ENCODE data around the gene LCLAT1.

The LCLAT1 gene

GRCh38 chr2:30428827-30429461, 18.1 kb upstream of the LCLAT1 start:
- Histone ChIP-seq H3K79me2 (ENCODE audit: control insufficient read depth, low read length) (no peaks in the 10 kb centered on the region), H3K9me2 (replicated peaks; ENCODE audit: control insufficient read depth, low read length) (no peaks in the 10 kb centered on the region), H3K36me3 (ENCODE audit: control insufficient read depth, low read length) (no peaks in the 10 kb centered on the region), H3K4me1 (ENCODE audit: control insufficient read depth, low read length) (no peaks in the 10 kb centered on the region), H3K4me3 (ENCODE audit: low read length) (no peak overlapping the region), H4K20me1 (ENCODE audit: control insufficient read depth, insufficient read depth, low read depth, low read length) (no peaks in the 10 kb centered on the region), H3K4me2 (ENCODE audit: low read length) (no peak overlapping the region), H3K9me3 (ENCODE audit: control insufficient read depth, insufficient read depth, low read length) (no peaks in the 10 kb centered on the region), H3K27ac (ENCODE audit: low read depth, low read length) (no peak overlapping the region), H3F3A (ENCODE audit: control insufficient read depth, insufficient read depth) (no peaks in the 10 kb centered on the region), H3K27me3 (ENCODE audit: control insufficient read depth, low read length) (no peaks in the 10 kb centered on the region)
- no peak for TF ChIP-seq CTCF (IDR thresholded peaks at IDR 0.05; ENCODE audit: low read depth, low read length, poor library complexity, severe bottlenecking)
- no peak for TF ChIP-seq EZH2phosphoT487 (IDR thresholded peaks at IDR 0.05; ENCODE audit: borderline replicate concordance, low read length)

GRCh38 chr2:30433541-30434299, 13.3 kb upstream of the LCLAT1 start:
- Histone ChIP-seq H3K79me2 (ENCODE audit: control insufficient read depth, low read length) (no peaks in the 10 kb centered on the region), H3K36me3 (ENCODE audit: control insufficient read depth, low read length) (no peaks in the 10 kb centered on the region), H3K4me2 (ENCODE audit: low read length) (no peak overlapping the region), H3K9me3 (ENCODE audit: control insufficient read depth, insufficient read depth, low read length) (no peaks in the 10 kb centered on the region), H3K27ac (ENCODE audit: low read depth, low read length) (no peak overlapping the region), H3K4me3 (ENCODE audit: low read length) (no peak overlapping the region), H3K9me2 (replicated peaks; ENCODE audit: control insufficient read depth, low read length) (no peaks in the 10 kb centered on the region), H3K4me1 (ENCODE audit: control insufficient read depth, low read length) (peaks cover 23% of the 10 kb centered on the region), H3F3A (ENCODE audit: control insufficient read depth, insufficient read depth) (peaks cover 8% of the 10 kb centered on the region), H4K20me1 (ENCODE audit: control insufficient read depth, insufficient read depth, low read depth, low read length) (no peaks in the 10 kb centered on the region), H3K27me3 (ENCODE audit: control insufficient read depth, low read length) (no peaks in the 10 kb centered on the region)
- no peak for TF ChIP-seq CTCF (IDR thresholded peaks at IDR 0.05; ENCODE audit: low read depth, low read length, poor library complexity, severe bottlenecking)
- TF ChIP-seq EZH2phosphoT487 (IDR thresholded peaks at IDR 0.05; ENCODE audit: borderline replicate concordance, low read length): no peak

- no peaks in the 10 kb centered on the region for H3K27me3 ChIP-seq (ENCODE audit: control insufficient read depth, low read length)
- no peak overlapping the region for H3K4me3 ChIP-seq (ENCODE audit: low read length)
- H3K9me3 ChIP-seq (ENCODE audit: control insufficient read depth, insufficient read depth, low read length): no peaks in the 10 kb centered on the region
- no peaks in the 10 kb centered on the region for H4K20me1 ChIP-seq (ENCODE audit: control insufficient read depth, insufficient read depth, low read depth, low read length)
- no peak overlapping the region for H3K4me2 ChIP-seq (ENCODE audit: low read length)
- peaks cover 23% of the 10 kb centered on the region for H3K4me1 ChIP-seq (ENCODE audit: control insufficient read depth, low read length)
- no peaks in the 10 kb centered on the region for H3K9me2 ChIP-seq (replicated peaks; ENCODE audit: control insufficient read depth, low read length)
- H3K79me2 ChIP-seq (ENCODE audit: control insufficient read depth, low read length): no peaks in the 10 kb centered on the region
- H3K27ac ChIP-seq (ENCODE audit: low read depth, low read length): no peak overlapping the region
- no peak for TF ChIP-seq CTCF (IDR thresholded peaks at IDR 0.05; ENCODE audit: low read depth, low read length, poor library complexity, severe bottlenecking)
- TF ChIP-seq EZH2phosphoT487 (IDR thresholded peaks at IDR 0.05; ENCODE audit: borderline replicate concordance, low read length): no peak
- H3F3A ChIP-seq (ENCODE audit: control insufficient read depth, insufficient read depth): peaks cover 8% of the 10 kb centered on the region
- no peaks in the 10 kb centered on the region for H3K36me3 ChIP-seq (ENCODE audit: control insufficient read depth, low read length)
Measured at GRCh38 chr2:30434708-30435107, 12.3 kb upstream of the LCLAT1 start.

Data from DOHH2 (cell line).